OCI-LY7 (cell line): Measurements from ENCODE around the gene TMEM14A.

Experiments
- CTCF ChIP-seq: fragments of 200-600 bp; sonication (generic); conservative IDR thresholded peaks from 2 replicates; pipeline ENCODE4 v1.5.1; 2014; ENCODE audit warnings: mild to moderate bottlenecking, antibody characterized with exemption, low read length, moderate library complexity, mixed read lengths
- EZH2phosphoT487 ChIP-seq: fragments of 200-600 bp; sonication (generic); IDR thresholded peaks from 2 replicates; pipeline ENCODE4 v1.6.1; 2018; ENCODE audit warnings: low read depth, borderline replicate concordance, mild to moderate bottlenecking, mixed run types, antibody characterized with exemption, low read length, moderate library complexity, mixed read lengths

- TF ChIP-seq EZH2phosphoT487 (no peak), CTCF (no peak)
These were observed 38.9 kb upstream of the TMEM14A start for GRCh38 chr6:52632011-52632410.
